ENCODE results near the gene CARS2.

Gene CARS2

DNA sequence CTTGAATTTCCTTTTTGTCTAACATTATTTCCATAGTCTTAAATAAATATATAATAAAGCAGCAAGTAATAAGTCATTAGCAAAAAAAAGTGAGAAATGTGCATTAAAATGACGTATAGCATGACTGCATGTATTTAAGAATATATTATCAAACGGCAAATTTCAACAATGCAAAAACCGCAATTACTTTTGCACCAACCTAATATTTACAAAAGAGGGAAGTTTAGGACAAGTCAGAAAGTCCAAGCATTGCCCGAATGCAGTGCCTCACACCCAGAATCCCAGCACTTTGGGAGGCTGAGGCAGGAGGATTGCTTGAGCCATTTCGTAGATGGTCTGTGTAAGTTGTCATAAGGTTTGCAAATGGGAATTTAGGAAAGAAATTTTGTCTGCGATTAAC, 100.8 kb downstream of the CARS2 start:
- H3K4me3 ChIP-seq (ENCODE audit: low read depth, low read length), result no peak overlapping the region
- TF ChIP-seq, protein P1, sequence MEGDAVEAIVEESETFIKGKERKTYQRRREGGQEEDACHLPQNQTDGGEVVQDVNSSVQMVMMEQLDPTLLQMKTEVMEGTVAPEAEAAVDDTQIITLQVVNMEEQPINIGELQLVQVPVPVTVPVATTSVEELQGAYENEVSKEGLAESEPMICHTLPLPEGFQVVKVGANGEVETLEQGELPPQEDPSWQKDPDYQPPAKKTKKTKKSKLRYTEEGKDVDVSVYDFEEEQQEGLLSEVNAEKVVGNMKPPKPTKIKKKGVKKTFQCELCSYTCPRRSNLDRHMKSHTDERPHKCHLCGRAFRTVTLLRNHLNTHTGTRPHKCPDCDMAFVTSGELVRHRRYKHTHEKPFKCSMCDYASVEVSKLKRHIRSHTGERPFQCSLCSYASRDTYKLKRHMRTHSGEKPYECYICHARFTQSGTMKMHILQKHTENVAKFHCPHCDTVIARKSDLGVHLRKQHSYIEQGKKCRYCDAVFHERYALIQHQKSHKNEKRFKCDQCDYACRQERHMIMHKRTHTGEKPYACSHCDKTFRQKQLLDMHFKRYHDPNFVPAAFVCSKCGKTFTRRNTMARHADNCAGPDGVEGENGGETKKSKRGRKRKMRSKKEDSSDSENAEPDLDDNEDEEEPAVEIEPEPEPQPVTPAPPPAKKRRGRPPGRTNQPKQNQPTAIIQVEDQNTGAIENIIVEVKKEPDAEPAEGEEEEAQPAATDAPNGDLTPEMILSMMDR (conservative IDR thresholded peaks at IDR 0.05; ENCODE audit: low read depth, low read length), result no peak
- no peak for DNase-seq (ENCODE audit: low read depth)

- H3K4me3 ChIP-seq (ENCODE audit: low read depth, low read length), result no peak overlapping the region
- DNase-seq (ENCODE audit: low read depth), result no peak
- TF ChIP-seq, protein P1 (conservative IDR thresholded peaks at IDR 0.05; ENCODE audit: low read depth, low read length), result no peak
Measured at GRCh38 chr13:110600980-110601379, 104.9 kb downstream of the CARS2 start.

GRCh38 chr13:110600261-110600819, 105.6 kb downstream of the CARS2 start:
- H3K4me3 ChIP-seq (ENCODE audit: low read depth, low read length), result no peak overlapping the region
- TF ChIP-seq, protein P1 (conservative IDR thresholded peaks at IDR 0.05; ENCODE audit: low read depth, low read length), result no peak
- no peak for DNase-seq (ENCODE audit: low read depth)

DNA sequence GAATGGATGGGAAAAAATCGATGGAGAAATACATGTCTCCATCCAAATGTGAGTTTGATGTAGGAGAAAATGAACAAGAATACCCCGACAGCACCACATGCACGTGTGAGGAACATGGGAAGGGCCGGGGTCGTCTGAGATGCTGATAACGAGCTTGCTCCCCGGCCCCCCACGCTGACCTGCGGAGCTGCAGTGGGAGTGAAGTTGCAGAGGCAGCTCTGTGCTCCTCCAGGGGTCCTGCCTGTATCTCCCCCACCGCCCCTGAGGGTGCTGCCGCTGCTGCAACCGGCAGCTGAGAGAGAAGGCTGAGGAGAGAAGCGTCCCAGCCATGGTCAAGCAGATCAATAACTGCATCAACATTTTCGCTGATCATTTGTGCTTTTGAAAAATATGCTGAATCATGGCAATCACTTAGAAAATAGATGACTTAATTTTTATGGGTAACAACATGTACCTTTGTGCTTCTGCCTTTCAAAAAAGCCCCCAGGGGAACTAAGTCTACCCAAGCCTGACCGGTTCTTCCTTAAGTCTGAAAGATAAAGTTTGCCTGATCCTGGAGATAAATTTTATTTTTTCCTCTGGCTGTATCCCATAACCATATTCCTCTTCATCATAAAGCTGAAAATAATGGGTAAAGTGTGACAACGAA, 108.8 kb downstream of the CARS2 start:
- H3K4me3 ChIP-seq (ENCODE audit: low read depth, low read length), result no peak overlapping the region
- no peak for DNase-seq (ENCODE audit: low read depth)
- TF ChIP-seq, protein P1 (conservative IDR thresholded peaks at IDR 0.05; ENCODE audit: low read depth, low read length), result no peak

GRCh38 chr13:110593430-110594130, 112.3 kb downstream of the CARS2 start:
- H3K4me3 ChIP-seq (ENCODE audit: low read depth, low read length), result no peak overlapping the region
- DNase-seq (ENCODE audit: low read depth), result peak; percentile 75
- TF ChIP-seq, protein P1 (conservative IDR thresholded peaks at IDR 0.05; ENCODE audit: low read depth, low read length), result peak; percentile 66

GRCh38 chr13:110592665-110593064, 113.3 kb downstream of the CARS2 start:
- DNase-seq (ENCODE audit: low read depth), result no peak
- TF ChIP-seq, protein P1 (conservative IDR thresholded peaks at IDR 0.05; ENCODE audit: low read depth, low read length), result no peak
- H3K4me3 ChIP-seq (ENCODE audit: low read depth, low read length), result no peak overlapping the region

All from choroid plexus epithelial cell (primary cell).